Gastrocnemius medialis (tissue), 4 donors: ENCODE data around the gene CHD1L. TPM values are rescaled to one million over a fixed set of nuclear protein-coding genes. Genes with fewer than 3 reads are reported as not detected.

Source experiments
- ATAC-seq, 2 donors: fragments of 150-250 bp; one replicate each; pipeline ENCODE4 v1.9.1; 2016
- DNase-seq, 2 donors: peaks; one replicate each; pipeline ENCODE4 v3.0.0-alpha.2; 2019
- H3K27ac ChIP-seq, 4 donors: fragments of 200-600 bp; sonication (generic); 1 replicate in 1 of 4; 2 replicates in 3 of 4; pipeline ENCODE4 v1.5.1; 2016 to 2018; ENCODE audit warnings: mild to moderate bottlenecking in 2 of 4, moderate library complexity in 1 of 4
- H3K27me3 ChIP-seq, 3 donors: fragments of 200-600 bp; sonication (generic) in 2 of 3; 1 replicate in 1 of 3; 2 replicates in 2 of 3; pipeline versions ENCODE4 v1.5.1 to v1.6.0; 2016 to 2019; ENCODE audit warnings: mild to moderate bottlenecking in 1 of 3, moderate library complexity in 1 of 3
- H3K36me3 ChIP-seq, 2 donors: fragments of 200-600 bp; sonication (generic) in 1 of 2; one replicate each; pipeline ENCODE4 v1.5.1; 2017 to 2018
- H3K4me1 ChIP-seq, 2 donors: fragments of 200-600 bp; sonication (generic) in 1 of 2; one replicate each; pipeline ENCODE4 v1.5.1; 2016 to 2017; ENCODE audit warnings: mild to moderate bottlenecking in 2 of 2
- H3K4me3 ChIP-seq, 4 donors: fragments of 200-600 bp; sonication (generic) in 3 of 4; 1 replicate in 1 of 4; 2 replicates in 3 of 4; pipeline ENCODE4 v1.5.1; 2016 to 2019; ENCODE audit warnings: mild to moderate bottlenecking in 2 of 4
- H3K9me3 ChIP-seq, 3 donors: fragments of 200-600 bp; sonication (generic) in 2 of 3; 1 replicate in 1 of 3; 2 replicates in 2 of 3; pipeline ENCODE4 v1.5.1; 2016 to 2019
- POLR2A ChIP-seq, 2 donors: fragments of 450-650 bp; IDR thresholded peaks; one replicate each; pipeline ENCODE4 v1.6.1; 2017; ENCODE audit warnings: antibody characterized with exemption in 2 of 2, mild to moderate bottlenecking in 2 of 2, moderate library complexity in 2 of 2
- in situ Hi-C, 4 donors: fragments of 200-750 bp; cut with MboI; loops; one replicate each; pipeline versions ENCODE4 v1.15.0 to v1.8.0; 2017; ENCODE audit warnings: low sequenced_read_pairs in 4 of 4
- intact Hi-C: fragments of 100-400 bp; cut with DNase I; formaldehyde crosslinking; loops from one replicate; pipeline ENCODE4 v1.15.1; 2023; ENCODE audit warnings: low total_unique reads
- total RNA-seq, 4 donors: library from RNA; depleted of rRNA; stranded (reverse); fragments of >200 nt; gene quantifications; one replicate each; pipeline versions ENCODE4 v1.1.0 to v1.2.3, GENCODE V29; 2016
- TF ChIP-seq, protein P1 (sequence below), 5 experiments: fragments of 450-650 bp in 3 of 5; fragments of 200-600 bp in 2 of 5; sonication (generic) in 2 of 5; IDR thresholded peaks in 4 of 5; conservative IDR thresholded peaks in 1 of 5; 1 replicate in 4 of 5; 2 replicates in 1 of 5; pipeline ENCODE4 v1.5.1; 2016 to 2019; ENCODE audit warnings: antibody characterized with exemption in 5 of 5, mild to moderate bottlenecking in 3 of 5, moderate library complexity in 3 of 5

Gene CHD1L
- total RNA-seq, 4 donors from 2014 or later, result 9.0 to 10.3 (median 9.6) TPM

DNA sequence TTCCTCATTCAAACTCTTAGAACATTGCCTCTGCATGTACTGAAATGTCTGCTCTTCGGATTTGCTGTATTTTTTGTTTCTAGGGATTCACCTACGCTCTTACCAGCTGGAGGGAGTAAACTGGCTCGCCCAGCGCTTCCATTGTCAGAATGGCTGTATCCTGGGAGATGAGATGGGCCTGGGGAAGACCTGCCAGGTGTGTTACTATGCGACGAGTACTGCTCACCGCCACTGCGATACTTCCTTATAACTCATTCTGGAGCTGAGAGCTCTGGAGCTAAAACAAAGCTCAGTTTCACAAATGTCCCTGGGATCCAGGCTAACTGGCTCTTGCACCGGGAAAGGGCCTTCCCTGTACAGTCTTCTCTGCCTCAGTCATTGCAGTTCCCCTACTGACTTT lies 10.1 kb downstream of the CHD1L start:
- H3K36me3 ChIP-seq, result peaks cover 0 to 16% of the 10 kb centered on the region in 2 donors
- in situ Hi-C loops (loop anchor here in 2 of 4 donors (25.0 kb wide), 2 partner anchors 385 to 635 kb away; no protein-coding TSS in a partner anchor), intact Hi-C loops (no loop called here)
- H3K9me3 ChIP-seq, result no peaks in the 10 kb centered on the region
- DNase-seq, result no peak
- no peak for ATAC-seq
- no peaks in the 10 kb centered on the region for H3K27me3 ChIP-seq
- H3K4me3 ChIP-seq, result no peak overlapping the region
- no peak for TF ChIP-seq POLR2A (IDR thresholded peaks at IDR 0.05)
- TF ChIP-seq, protein P1, sequence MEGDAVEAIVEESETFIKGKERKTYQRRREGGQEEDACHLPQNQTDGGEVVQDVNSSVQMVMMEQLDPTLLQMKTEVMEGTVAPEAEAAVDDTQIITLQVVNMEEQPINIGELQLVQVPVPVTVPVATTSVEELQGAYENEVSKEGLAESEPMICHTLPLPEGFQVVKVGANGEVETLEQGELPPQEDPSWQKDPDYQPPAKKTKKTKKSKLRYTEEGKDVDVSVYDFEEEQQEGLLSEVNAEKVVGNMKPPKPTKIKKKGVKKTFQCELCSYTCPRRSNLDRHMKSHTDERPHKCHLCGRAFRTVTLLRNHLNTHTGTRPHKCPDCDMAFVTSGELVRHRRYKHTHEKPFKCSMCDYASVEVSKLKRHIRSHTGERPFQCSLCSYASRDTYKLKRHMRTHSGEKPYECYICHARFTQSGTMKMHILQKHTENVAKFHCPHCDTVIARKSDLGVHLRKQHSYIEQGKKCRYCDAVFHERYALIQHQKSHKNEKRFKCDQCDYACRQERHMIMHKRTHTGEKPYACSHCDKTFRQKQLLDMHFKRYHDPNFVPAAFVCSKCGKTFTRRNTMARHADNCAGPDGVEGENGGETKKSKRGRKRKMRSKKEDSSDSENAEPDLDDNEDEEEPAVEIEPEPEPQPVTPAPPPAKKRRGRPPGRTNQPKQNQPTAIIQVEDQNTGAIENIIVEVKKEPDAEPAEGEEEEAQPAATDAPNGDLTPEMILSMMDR (IDR thresholded peaks at IDR 0.05 in 4 of 5, conservative IDR thresholded peaks at IDR 0.05 in 1 of 5), result no peak
- H3K27ac ChIP-seq, result no peak overlapping the region
- H3K4me1 ChIP-seq, result peaks cover 0 to 6% of the 10 kb centered on the region in 2 donors

DNA sequence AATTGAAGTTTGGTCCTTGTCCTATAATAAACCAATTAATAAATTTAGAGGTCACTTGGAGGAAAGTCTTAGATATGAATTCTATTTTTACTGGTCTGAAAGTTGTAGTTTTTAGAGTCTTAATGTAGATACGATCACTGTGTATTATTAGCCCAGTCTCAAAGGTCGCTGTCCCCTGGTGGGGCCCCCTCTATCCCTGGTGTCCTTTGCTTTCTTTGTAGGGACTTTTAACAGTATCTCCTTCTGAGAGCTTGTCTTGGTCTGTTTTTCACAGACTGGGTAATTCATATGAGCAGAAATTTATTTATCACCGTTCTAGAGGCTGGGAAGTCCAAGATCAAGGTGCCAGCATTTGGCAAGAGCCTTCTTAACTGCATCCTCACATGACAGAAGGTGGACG lies 18.5 kb downstream of the CHD1L start:
- H3K4me1 ChIP-seq, result no peaks in the 10 kb centered on the region
- no peaks in the 10 kb centered on the region for H3K27me3 ChIP-seq
- DNase-seq (no peak), ATAC-seq (no peak)
- H3K27ac ChIP-seq, result no peak overlapping the region
- no peak overlapping the region for H3K4me3 ChIP-seq
- no peak for TF ChIP-seq POLR2A (IDR thresholded peaks at IDR 0.05)
- TF ChIP-seq, protein P1 (IDR thresholded peaks at IDR 0.05 in 4 of 5, conservative IDR thresholded peaks at IDR 0.05 in 1 of 5), result no peak
- in situ Hi-C loops (loop anchor here in 2 of 4 donors (25.0 kb wide), 2 partner anchors 376 to 626 kb away; no protein-coding TSS in a partner anchor), intact Hi-C loops (no loop called here)
- H3K9me3 ChIP-seq, result no peaks in the 10 kb centered on the region
- peaks cover 0 to 51% of the 10 kb centered on the region in 2 donors for H3K36me3 ChIP-seq

DNA sequence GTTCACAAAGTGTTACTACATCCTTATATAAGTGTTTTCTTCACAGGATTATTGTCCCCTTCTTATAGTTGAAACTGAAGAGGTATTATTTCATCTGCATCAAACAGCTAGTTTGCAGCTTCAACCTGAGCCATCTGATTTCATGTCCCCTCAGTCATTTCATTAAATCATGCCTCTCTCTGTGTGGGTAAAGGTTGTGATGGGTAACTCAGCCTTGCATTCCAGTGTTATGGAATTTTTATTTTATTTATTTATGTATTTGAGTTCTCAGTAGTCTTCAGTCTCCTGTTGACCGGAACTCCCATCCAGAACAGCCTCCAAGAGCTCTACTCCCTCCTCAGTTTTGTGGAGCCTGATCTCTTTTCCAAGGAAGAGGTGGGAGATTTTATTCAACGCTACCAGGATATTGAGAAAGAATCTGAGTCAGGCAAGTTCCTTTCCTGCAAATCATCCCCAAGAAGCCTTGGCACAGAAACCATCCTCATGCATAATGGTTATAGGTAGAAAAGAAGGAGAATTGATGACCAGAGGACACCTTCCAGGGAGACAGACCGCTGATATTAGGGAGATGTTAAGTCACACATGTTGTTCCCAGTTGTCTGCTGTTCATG lies 21.8 kb downstream of the CHD1L start:
- H3K4me3 ChIP-seq, result no peak overlapping the region
- no peaks in the 10 kb centered on the region for H3K4me1 ChIP-seq
- intact Hi-C loops, result no loop called here
- ATAC-seq (no peak), DNase-seq (no peak)
- peaks cover 7 to 76% of the 10 kb centered on the region in 2 donors for H3K36me3 ChIP-seq
- in situ Hi-C loops, result loop anchor here in 2 of 4 donors (25.0 kb wide), 2 partner anchors 373 to 623 kb away; no protein-coding TSS in a partner anchor
- no peak for TF ChIP-seq POLR2A (IDR thresholded peaks at IDR 0.05)
- TF ChIP-seq, protein P1 (IDR thresholded peaks at IDR 0.05 in 4 of 5, conservative IDR thresholded peaks at IDR 0.05 in 1 of 5), result no peak
- H3K9me3 ChIP-seq, result no peaks in the 10 kb centered on the region
- H3K27me3 ChIP-seq, result no peaks in the 10 kb centered on the region
- no peak overlapping the region for H3K27ac ChIP-seq

DNA sequence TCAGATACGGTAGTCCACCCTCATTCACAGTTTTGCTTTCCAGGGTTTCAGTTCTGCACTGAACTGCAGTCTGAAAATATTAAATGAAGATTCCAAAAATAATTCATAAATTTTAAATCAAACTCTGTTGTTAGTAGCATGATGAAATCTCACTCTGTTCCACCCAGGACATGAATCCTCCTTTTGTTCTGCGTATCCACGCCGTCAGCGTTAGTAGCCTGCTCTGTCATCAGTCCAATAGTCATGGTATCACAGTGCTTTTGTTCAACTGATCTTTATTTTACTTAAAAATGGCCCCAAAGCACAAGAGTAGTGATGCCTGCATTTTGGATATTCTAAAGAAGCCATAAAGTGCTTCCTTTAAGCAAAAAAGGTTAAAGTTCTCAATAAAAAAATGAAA lies 23.9 kb downstream of the CHD1L start:
- ATAC-seq, result no peak
- no peak for DNase-seq
- Histone ChIP-seq H3K4me3 (no peak overlapping the region), H3K4me1 (no peaks in the 10 kb centered on the region), H3K36me3 (peaks cover 7 to 75% of the 10 kb centered on the region in 2 donors), H3K27ac (no peak overlapping the region), H3K27me3 (no peaks in the 10 kb centered on the region), H3K9me3 (no peaks in the 10 kb centered on the region)
- in situ Hi-C loops (loop anchor here in 2 of 4 donors (25.0 kb wide), 2 partner anchors 371 to 621 kb away; no protein-coding TSS in a partner anchor), intact Hi-C loops (no loop called here)
- TF ChIP-seq, protein P1 (IDR thresholded peaks at IDR 0.05 in 4 of 5, conservative IDR thresholded peaks at IDR 0.05 in 1 of 5), result no peak
- TF ChIP-seq POLR2A (IDR thresholded peaks at IDR 0.05), result no peak
